ENCODE results near the gene DPP10.

The DPP10 gene

DNA sequence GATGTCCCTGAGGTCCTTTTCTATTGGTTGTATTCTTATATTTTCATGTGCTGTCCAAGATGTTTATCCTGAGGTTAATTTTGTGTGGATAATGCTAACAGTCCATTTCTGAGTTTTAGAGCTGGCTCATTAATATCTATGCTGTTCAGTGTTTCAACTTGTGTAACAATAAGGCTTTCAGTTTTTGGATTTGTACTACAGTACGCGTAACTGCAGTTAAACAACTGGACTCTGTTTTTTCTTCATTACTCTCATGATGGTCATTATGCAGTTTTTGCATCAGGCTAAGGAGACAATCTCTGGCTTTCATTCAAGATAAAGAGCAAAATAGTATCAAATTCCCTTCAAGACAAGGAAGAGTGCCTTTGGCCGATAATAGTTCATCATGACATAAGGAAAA, 1364.8 kb downstream of the DPP10 start:
- no peak for DNase-seq

GRCh38 chr2:115825912-115826311, 1383.5 kb downstream of the DPP10 start:
- no peak for DNase-seq

- DNase-seq: no peak
These were observed 1390.8 kb downstream of the DPP10 start for GRCh38 chr2:115833196-115833595.

- DNase-seq: no peak
These were observed 1396.1 kb downstream of the DPP10 start for GRCh38 chr2:115838539-115838938.

DNA sequence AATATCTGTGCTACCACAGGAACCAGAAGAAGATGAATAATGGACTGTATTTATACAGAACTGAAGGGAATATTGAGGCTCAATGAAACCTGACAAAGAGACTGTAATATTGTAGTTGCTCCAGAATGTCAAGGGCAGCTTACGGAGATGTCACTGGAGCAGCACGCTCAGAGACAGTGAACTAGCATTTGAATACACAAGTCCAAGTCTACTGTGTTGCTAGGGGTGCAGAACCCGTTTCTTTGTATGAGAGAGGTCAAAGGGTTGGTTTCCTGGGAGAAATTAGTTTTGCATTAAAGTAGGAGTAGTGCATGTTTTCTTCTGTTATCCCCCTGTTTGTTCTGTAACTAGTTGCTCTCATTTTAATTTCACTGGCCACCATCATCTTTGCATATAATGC, 1399.9 kb downstream of the DPP10 start:
- DNase-seq: no peak

- no peak for DNase-seq
These were observed 1405.8 kb downstream of the DPP10 start for GRCh38 chr2:115848192-115848591.

GRCh38 chr2:115867024-115867423, 1424.6 kb downstream of the DPP10 start:
- no peak for DNase-seq

GRCh38 chr2:115874427-115874826, 1432.0 kb downstream of the DPP10 start:
- no peak for DNase-seq

DNA sequence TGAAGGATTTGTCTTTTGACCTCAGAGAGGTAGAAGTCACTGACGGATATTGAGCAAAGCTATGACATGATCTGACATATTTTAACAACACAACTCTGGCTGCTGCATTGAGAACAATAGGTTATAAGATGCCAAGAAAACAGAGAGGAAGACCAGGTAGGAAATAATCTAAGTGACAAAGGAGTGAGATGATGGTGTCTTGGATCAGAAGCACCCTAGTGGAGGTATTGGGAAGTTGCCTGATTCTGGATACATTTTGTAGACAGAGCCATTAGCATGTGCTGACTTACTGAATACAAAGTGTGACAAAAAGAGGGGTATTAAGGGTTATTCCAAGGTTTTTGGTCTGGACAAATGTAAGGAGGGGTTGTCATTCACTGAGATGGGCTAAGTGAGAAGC, 1438.1 kb downstream of the DPP10 start:
- DNase-seq: no peak

DNA sequence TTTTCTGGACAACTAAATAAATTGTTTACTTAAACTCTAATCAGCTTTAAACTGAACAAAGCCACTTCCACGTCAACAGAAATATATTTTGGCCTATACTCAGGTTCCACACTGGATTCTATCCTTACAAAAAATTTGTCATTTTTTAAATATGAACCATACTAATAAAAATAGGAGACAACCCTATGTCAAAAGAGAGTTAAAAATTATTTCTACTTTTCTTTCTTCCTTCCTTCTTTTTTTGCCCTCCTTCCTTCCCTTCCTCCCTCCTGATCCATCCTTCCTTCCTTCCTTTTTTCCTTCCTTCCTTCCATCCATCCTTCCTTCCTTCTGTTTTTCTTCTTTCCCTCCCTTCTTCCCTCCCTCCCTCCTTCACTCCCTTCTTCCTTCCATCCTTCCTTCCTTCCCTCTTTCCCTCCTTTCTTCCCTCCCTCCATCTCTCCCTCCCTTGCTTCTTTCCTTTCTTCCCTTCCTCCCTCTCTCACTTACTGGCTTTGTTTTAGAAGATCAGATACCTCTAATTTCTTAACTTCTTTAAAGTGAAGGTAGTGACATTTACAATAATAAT, 1444.9 kb downstream of the DPP10 start:
- no peak for DNase-seq

All from NCI-H2081 (cell line).